SU-DHL-6 (cell line): ENCODE data around the gene NXN.

Source experiments
- H2AFZ ChIP-seq: fragments of 200-600 bp; sonication (generic); 2 replicates; pipeline ENCODE4 v1.6.1; 2014; ENCODE audit warnings: low read depth, mild to moderate bottlenecking, moderate library complexity, mixed read lengths, antibody characterized with exemption, low read length; ENCODE audit not compliant: severe bottlenecking
- H3F3A ChIP-seq: fragments of 200-600 bp; shearing (Covaris generic); 2 replicates; pipeline ENCODE4 v1.6.0; 2016; ENCODE audit warnings: antibody characterized with exemption, mild to moderate bottlenecking; ENCODE audit not compliant: insufficient read depth
- H3K27ac ChIP-seq: fragments of 200-600 bp; sonication (generic); 2 replicates; pipeline ENCODE4 v1.5.1; 2016; ENCODE audit warnings: low read depth, mild to moderate bottlenecking, low read length, moderate library complexity, mixed read lengths
- H3K27me3 ChIP-seq: fragments of 200-600 bp; sonication (generic), shearing (Covaris generic); 2 replicates; pipeline ENCODE4 v1.6.0; 2014; ENCODE audit warnings: mild to moderate bottlenecking, low read length
- H3K36me3 ChIP-seq: fragments of 200-600 bp; sonication (generic); 2 replicates; pipeline ENCODE4 v1.6.1; 2014; ENCODE audit warnings: mild to moderate bottlenecking, low read length, mixed read lengths
- H3K4me2 ChIP-seq: fragments of 300-600, 200-600 bp; shearing (Covaris generic), sonication (generic); 2 replicates; pipeline ENCODE4 v1.6.0; 2014; ENCODE audit warnings: low read length, low read depth, mild to moderate bottlenecking; ENCODE audit not compliant: poor library complexity, severe bottlenecking
- H3K4me3 ChIP-seq: fragments of 200-600 bp; sonication (generic); 2 replicates; pipeline ENCODE4 v1.5.1; 2014; ENCODE audit warnings: antibody characterized with exemption, low read length, mild to moderate bottlenecking, mixed read lengths; ENCODE audit not compliant: insufficient read depth, poor library complexity, severe bottlenecking
- H3K79me2 ChIP-seq: fragments of 200-600 bp; sonication (generic); 2 replicates; pipeline ENCODE4 v1.6.1; 2014; ENCODE audit warnings: mild to moderate bottlenecking, low read length, moderate library complexity; ENCODE audit not compliant: insufficient read depth
- H3K9ac ChIP-seq: fragments of 200-600 bp; sonication (generic); 2 replicates; pipeline ENCODE4 v1.7.0; 2014; ENCODE audit warnings: mild to moderate bottlenecking, low read length
- H3K9me2 ChIP-seq: fragments of 200-600 bp; sonication (generic); replicated peaks from 2 replicates; pipeline ENCODE4 v1.6.1; 2014; ENCODE audit warnings: low read length; ENCODE audit not compliant: insufficient read depth
- H3K9me3 ChIP-seq: fragments of 200-600 bp; sonication (generic); 2 replicates; pipeline ENCODE4 v1.6.1; 2014; ENCODE audit warnings: low read length, mixed read lengths; ENCODE audit not compliant: insufficient read depth
- H4K20me1 ChIP-seq: fragments of 200-600 bp; sonication (generic); 2 replicates; pipeline ENCODE4 v1.6.1; 2014; ENCODE audit warnings: low read depth, mild to moderate bottlenecking, antibody characterized with exemption, low read length, moderate library complexity, mixed read lengths
- CTCF ChIP-seq: fragments of 200-600 bp; sonication (generic); IDR thresholded peaks from one replicate; pipeline ENCODE4 v1.5.1; 2017; ENCODE audit warnings: antibody characterized with exemption, mild to moderate bottlenecking, low read length, moderate library complexity; ENCODE audit not compliant: insufficient read depth, poor library complexity, severe bottlenecking
- EZH2phosphoT487 ChIP-seq: fragments of 200-600 bp; sonication (generic), shearing (Covaris generic); conservative IDR thresholded peaks from 2 replicates; pipeline ENCODE4 v1.6.1; 2018; ENCODE audit warnings: mild to moderate bottlenecking, antibody characterized with exemption, low read length, moderate library complexity, mixed read lengths

Gene NXN

GRCh38 chr17:866568-867103 lies 112.9 kb downstream of the NXN start:
- Histone ChIP-seq H3K4me3 (no peak overlapping the region), H2AFZ (no peak overlapping the region), H3K36me3 (no peaks in the 10 kb centered on the region), H4K20me1 (no peaks in the 10 kb centered on the region), H3K9me2 (no peaks in the 10 kb centered on the region), H3K79me2 (no peaks in the 10 kb centered on the region), H3K27ac (no peak overlapping the region), H3F3A (no peaks in the 10 kb centered on the region), H3K9ac (no peak overlapping the region), H3K4me2 (no peak overlapping the region), H3K27me3 (peaks cover under 1% of the 10 kb centered on the region; the same call in 1 of the 2 replicates), H3K9me3 (no peaks in the 10 kb centered on the region)
- TF ChIP-seq EZH2phosphoT487 (no peak), CTCF (no peak)

- H3K36me3 ChIP-seq: no peaks in the 10 kb centered on the region
- H3K27me3 ChIP-seq: no peaks in the 10 kb centered on the region; the same call in 1 of the 2 replicates
- H3K79me2 ChIP-seq: no peaks in the 10 kb centered on the region
- no peaks in the 10 kb centered on the region for H3K9me3 ChIP-seq
- peak overlapping the region; percentile 48 for H3K4me2 ChIP-seq
- H2AFZ ChIP-seq: peak overlapping the region; percentile 32
- H3K4me3 ChIP-seq: peak overlapping the region; percentile 37
- no peak overlapping the region for H3K27ac ChIP-seq
- H3K9me2 ChIP-seq: no peaks in the 10 kb centered on the region
- TF ChIP-seq CTCF: no peak
- no peaks in the 10 kb centered on the region for H3F3A ChIP-seq
- no peaks in the 10 kb centered on the region for H4K20me1 ChIP-seq
- H3K9ac ChIP-seq: peak overlapping the region; percentile 39
These were observed 115.3 kb downstream of the NXN start for GRCh38 chr17:864315-864714.

GRCh38 chr17:863880-864279 lies 115.7 kb downstream of the NXN start:
- Histone ChIP-seq H3K4me2 (peak overlapping the region; percentile 48), H3K9me2 (no peaks in the 10 kb centered on the region), H3K79me2 (no peaks in the 10 kb centered on the region), H3K27me3 (no peaks in the 10 kb centered on the region; the same call in 1 of the 2 replicates), H2AFZ (peak overlapping the region; percentile 32), H3K9me3 (no peaks in the 10 kb centered on the region), H3K9ac (peak overlapping the region; percentile 39), H3K27ac (no peak overlapping the region), H3K36me3 (no peaks in the 10 kb centered on the region), H3K4me3 (peak overlapping the region; percentile 37), H3F3A (no peaks in the 10 kb centered on the region), H4K20me1 (no peaks in the 10 kb centered on the region)
- TF ChIP-seq EZH2phosphoT487: no peak
- no peak for TF ChIP-seq CTCF

GRCh38 chr17:862582-862981 lies 117.0 kb downstream of the NXN start:
- Histone ChIP-seq H3K4me2 (no peak overlapping the region), H3K79me2 (no peaks in the 10 kb centered on the region), H3K36me3 (no peaks in the 10 kb centered on the region), H3K9ac (no peak overlapping the region), H4K20me1 (no peaks in the 10 kb centered on the region), H3F3A (no peaks in the 10 kb centered on the region), H3K27ac (no peak overlapping the region), H2AFZ (no peak overlapping the region), H3K9me2 (no peaks in the 10 kb centered on the region), H3K4me3 (no peak overlapping the region), H3K9me3 (no peaks in the 10 kb centered on the region), H3K27me3 (no peaks in the 10 kb centered on the region)
- TF ChIP-seq CTCF (no peak), EZH2phosphoT487 (no peak)
